ENCODE results near the gene SH3BGR.

SH3BGR gene

DNA sequence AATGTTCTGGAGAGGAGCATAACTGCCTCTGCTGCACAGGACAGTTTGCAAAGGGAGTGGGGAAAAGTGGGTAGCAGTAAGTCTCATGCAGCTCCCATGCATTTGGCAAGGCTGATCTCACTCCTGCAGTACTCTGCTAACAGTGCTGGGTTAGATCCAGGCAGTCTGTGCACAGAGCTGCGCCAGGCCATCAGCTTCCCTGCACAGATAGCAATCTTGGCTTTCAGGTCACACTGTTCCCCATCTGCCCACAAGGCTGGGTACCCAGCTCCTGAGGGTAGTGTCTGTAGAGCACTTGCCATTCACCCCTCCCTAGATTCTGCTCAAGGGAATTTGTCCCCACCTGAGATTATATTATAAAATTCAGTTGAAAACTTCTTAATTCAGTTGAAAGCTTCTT lies 72.1 kb downstream of the SH3BGR start:
- H3K4me3 ChIP-seq (replicated peaks; ENCODE audit: insufficient read depth, low read length), result no peak overlapping the region
- H3K27ac ChIP-seq (replicated peaks), result no peak overlapping the region
- H3K27me3 ChIP-seq (ENCODE audit: insufficient read depth, poor library complexity, severe bottlenecking), result peaks cover 12% of the 10 kb centered on the region
- no peak for DNase-seq (ENCODE audit: low read depth in 1 of 2, low spot score in 1 of 2)
- no peak for TF ChIP-seq POLR2AphosphoS5 (IDR thresholded peaks at IDR 0.05; ENCODE audit: low read depth)
- TF ChIP-seq GABPA (IDR thresholded peaks at IDR 0.05; ENCODE audit: low read depth), result no peak
- TF ChIP-seq, protein P1, sequence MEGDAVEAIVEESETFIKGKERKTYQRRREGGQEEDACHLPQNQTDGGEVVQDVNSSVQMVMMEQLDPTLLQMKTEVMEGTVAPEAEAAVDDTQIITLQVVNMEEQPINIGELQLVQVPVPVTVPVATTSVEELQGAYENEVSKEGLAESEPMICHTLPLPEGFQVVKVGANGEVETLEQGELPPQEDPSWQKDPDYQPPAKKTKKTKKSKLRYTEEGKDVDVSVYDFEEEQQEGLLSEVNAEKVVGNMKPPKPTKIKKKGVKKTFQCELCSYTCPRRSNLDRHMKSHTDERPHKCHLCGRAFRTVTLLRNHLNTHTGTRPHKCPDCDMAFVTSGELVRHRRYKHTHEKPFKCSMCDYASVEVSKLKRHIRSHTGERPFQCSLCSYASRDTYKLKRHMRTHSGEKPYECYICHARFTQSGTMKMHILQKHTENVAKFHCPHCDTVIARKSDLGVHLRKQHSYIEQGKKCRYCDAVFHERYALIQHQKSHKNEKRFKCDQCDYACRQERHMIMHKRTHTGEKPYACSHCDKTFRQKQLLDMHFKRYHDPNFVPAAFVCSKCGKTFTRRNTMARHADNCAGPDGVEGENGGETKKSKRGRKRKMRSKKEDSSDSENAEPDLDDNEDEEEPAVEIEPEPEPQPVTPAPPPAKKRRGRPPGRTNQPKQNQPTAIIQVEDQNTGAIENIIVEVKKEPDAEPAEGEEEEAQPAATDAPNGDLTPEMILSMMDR (IDR thresholded peaks at IDR 0.05; ENCODE audit: insufficient read depth, low read length), result no peak
- TF ChIP-seq, protein P2, sequence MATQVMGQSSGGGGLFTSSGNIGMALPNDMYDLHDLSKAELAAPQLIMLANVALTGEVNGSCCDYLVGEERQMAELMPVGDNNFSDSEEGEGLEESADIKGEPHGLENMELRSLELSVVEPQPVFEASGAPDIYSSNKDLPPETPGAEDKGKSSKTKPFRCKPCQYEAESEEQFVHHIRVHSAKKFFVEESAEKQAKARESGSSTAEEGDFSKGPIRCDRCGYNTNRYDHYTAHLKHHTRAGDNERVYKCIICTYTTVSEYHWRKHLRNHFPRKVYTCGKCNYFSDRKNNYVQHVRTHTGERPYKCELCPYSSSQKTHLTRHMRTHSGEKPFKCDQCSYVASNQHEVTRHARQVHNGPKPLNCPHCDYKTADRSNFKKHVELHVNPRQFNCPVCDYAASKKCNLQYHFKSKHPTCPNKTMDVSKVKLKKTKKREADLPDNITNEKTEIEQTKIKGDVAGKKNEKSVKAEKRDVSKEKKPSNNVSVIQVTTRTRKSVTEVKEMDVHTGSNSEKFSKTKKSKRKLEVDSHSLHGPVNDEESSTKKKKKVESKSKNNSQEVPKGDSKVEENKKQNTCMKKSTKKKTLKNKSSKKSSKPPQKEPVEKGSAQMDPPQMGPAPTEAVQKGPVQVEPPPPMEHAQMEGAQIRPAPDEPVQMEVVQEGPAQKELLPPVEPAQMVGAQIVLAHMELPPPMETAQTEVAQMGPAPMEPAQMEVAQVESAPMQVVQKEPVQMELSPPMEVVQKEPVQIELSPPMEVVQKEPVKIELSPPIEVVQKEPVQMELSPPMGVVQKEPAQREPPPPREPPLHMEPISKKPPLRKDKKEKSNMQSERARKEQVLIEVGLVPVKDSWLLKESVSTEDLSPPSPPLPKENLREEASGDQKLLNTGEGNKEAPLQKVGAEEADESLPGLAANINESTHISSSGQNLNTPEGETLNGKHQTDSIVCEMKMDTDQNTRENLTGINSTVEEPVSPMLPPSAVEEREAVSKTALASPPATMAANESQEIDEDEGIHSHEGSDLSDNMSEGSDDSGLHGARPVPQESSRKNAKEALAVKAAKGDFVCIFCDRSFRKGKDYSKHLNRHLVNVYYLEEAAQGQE (IDR thresholded peaks at IDR 0.05; ENCODE audit: insufficient replicate concordance, low read depth), result no peak
- no peak for TF ChIP-seq SPI1 (IDR thresholded peaks at IDR 0.05; ENCODE audit: borderline replicate concordance, low read depth)

DNA sequence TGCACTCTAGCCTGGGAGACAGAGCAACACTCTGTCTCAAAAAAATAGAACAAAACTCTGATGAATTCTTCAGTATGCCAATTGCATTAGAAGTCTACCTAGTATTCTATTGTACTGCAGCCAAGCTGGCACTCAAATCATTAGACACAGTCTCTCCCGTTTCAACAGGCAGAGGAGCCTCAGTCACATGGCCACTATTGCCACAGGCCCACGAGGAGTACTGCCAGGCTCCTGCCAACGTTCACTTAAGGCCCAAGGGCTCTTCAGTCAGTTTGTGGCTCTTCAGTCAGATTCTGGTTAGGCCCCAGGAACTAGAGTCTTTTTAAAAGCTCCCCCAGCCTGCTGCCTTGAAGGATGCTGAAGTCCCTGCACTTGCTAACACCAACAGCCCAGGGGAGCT lies 73.4 kb downstream of the SH3BGR start:
- no peak overlapping the region for H3K4me3 ChIP-seq (replicated peaks; ENCODE audit: insufficient read depth, low read length)
- no peak overlapping the region for H3K27ac ChIP-seq (replicated peaks)
- no peak for DNase-seq (ENCODE audit: low read depth in 1 of 2, low spot score in 1 of 2)
- TF ChIP-seq, protein P2 (IDR thresholded peaks at IDR 0.05; ENCODE audit: insufficient replicate concordance, low read depth), result no peak
- TF ChIP-seq, protein P1 (IDR thresholded peaks at IDR 0.05; ENCODE audit: insufficient read depth, low read length), result no peak
- TF ChIP-seq POLR2AphosphoS5 (IDR thresholded peaks at IDR 0.05; ENCODE audit: low read depth) (no peak), GABPA (IDR thresholded peaks at IDR 0.05; ENCODE audit: low read depth) (no peak), SPI1 (IDR thresholded peaks at IDR 0.05; ENCODE audit: borderline replicate concordance, low read depth) (no peak)
- H3K27me3 ChIP-seq (ENCODE audit: insufficient read depth, poor library complexity, severe bottlenecking), result peaks cover 12% of the 10 kb centered on the region

GRCh38 chr21:39525601-39526000 lies 73.8 kb downstream of the SH3BGR start:
- TF ChIP-seq, protein P1 (IDR thresholded peaks at IDR 0.05; ENCODE audit: insufficient read depth, low read length), result no peak
- TF ChIP-seq SPI1 (IDR thresholded peaks at IDR 0.05; ENCODE audit: borderline replicate concordance, low read depth) (no peak), GABPA (IDR thresholded peaks at IDR 0.05; ENCODE audit: low read depth) (no peak), POLR2AphosphoS5 (IDR thresholded peaks at IDR 0.05; ENCODE audit: low read depth) (no peak)
- TF ChIP-seq, protein P2 (IDR thresholded peaks at IDR 0.05; ENCODE audit: insufficient replicate concordance, low read depth), result no peak

More at GRCh38 chr21:39525601-39526000, 73.8 kb downstream of the SH3BGR start:
- Histone ChIP-seq H3K27me3 (ENCODE audit: insufficient read depth, poor library complexity, severe bottlenecking) (peaks cover 12% of the 10 kb centered on the region), H3K4me3 (replicated peaks; ENCODE audit: insufficient read depth, low read length) (no peak overlapping the region), H3K27ac (replicated peaks) (no peak overlapping the region)
- DNase-seq (ENCODE audit: low read depth in 1 of 2, low spot score in 1 of 2), result no peak

Data from HL-60 (cell line).